GM21717 (cell line): ENCODE data around the gene SSTR3.
"Not testable (repeated sequence)": the region's sequence is repeated elsewhere in the genome, so short reads cannot be mapped to it uniquely, and the experiment has no call there.

Experiments used
- ATAC-seq: cut with Tn5 transposase; IDR thresholded peaks from one replicate; pipeline ENCODE4 v1.9.1; 2021; ENCODE audit warnings: mild to moderate bottlenecking, moderate library complexity; ENCODE audit not compliant: unreplicated experiment

SSTR3 gene

DNA sequence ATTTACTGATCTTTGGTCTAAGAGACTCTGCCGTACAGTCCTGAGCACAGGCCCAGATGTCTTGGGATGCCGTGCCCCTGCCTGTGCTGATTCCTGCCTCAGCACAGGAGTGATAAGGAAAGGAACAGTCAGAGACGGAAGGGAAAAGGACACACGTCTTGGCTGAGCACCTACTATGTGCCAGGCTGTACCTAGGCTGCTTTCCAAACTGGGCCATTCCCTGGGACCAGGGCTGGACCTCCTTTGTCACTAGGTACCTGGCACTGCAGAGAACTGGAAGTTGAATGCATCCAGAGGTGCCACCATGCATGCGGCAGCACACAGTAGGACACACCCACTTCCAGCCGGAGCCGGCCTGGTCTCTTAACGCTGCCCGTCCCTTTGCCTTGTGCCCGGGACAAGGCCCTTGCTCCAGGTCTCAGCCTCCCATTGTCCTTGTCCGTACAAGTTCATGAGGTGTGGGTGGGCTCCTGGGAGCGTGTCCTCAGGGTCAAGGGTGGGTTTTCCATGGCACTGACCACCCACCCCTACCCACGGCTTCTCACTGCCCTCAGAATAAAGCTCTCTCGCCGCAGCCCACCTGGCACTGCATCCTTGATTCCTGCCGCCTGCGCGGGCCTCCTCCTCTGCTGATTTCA, 1.1 kb upstream of the SSTR3 start:
- no peak for ATAC-seq

DNA sequence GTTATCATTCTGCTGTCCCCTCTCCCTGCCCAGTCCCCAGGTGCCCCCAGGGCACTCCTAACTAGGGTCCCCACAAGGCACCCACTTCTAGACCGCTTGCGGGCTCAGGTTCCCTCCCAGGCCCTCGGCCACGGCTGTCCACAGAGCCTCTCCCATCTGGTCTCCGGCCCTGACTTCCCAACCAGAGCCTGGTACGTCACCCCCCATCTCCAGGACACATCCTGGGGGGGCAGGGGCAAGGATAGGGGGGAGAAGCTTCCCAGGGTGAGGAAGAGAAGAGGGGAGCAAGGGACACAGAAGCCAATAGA, 457 bp downstream of the SSTR3 start:
- ATAC-seq = no peak

DNA sequence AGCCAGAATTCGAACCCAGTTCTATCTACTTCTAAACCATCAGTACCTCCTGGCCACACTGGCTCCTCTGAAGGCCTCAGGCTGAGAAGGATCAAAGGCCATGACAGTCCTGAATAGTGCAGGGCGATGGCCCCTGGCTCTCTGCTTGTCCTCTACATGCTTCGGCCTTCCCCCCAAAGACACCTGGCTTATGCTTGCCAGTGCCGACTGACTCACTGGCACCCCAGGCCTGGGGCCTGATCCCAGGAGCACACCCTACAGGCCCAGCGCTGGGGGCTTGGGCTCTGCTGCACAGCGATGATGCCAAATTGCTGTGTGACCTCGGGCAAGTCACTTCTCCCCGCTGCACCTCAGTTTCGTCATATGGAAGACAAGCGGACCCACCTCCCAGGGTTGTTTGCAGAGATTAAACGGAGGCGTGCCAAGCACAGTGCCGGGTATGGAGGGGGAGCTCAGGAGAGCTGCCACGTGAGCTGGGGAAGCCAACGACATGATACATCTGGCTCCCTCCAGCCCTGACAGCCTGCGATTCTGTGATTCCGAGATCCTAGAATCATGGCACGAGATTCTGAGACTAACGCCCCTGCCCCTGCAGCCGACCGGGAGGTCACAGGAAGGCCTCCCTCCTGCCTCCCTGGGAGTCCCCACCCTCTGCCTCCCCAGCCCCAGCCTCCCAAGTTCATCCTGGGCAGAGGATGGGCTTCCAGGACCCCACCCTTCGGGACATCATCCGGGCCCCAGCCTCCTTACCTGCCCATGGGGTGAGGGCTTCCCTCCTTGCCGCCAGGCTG, 1.0 kb downstream of the SSTR3 start:
- no peak for ATAC-seq

- no peak for ATAC-seq
Observed at GRCh38 chr22:37210041-37210803, 2.1 kb downstream of the SSTR3 start.

DNA sequence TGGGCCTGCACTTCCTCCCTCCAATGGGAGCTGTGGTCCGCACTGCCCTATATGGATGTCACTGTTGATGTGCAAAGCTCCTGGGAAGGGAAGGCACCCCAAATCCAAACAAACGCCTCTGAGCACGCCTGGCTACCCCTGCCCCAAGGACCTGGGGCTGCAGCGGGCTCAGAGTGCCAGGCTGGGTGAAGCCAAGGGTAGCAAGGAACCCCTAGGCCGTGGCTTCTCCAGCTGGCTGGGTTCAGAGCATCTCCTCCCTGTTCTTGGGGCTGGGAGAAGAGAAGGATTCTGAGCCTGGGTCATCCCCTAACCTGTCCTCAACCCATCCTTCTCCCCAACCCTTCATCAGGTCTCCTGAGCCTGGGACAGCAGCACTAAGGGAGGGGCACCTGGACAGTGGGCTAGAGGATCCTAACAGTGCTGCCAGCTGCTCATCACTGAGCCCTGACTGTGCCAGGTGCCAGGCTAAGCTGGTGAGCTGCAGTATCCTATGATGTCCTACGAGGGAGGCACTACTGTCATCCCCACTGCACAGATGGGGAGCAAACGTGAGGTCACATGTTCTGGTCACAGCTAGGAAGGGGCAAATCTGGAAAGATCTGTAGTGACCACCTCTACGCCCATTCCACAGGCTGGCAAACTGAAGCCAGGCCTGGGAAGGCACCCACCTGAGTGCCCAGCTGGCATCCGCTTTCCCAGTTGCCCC, 3.0 kb downstream of the SSTR3 start:
- ATAC-seq = no peak

DNA sequence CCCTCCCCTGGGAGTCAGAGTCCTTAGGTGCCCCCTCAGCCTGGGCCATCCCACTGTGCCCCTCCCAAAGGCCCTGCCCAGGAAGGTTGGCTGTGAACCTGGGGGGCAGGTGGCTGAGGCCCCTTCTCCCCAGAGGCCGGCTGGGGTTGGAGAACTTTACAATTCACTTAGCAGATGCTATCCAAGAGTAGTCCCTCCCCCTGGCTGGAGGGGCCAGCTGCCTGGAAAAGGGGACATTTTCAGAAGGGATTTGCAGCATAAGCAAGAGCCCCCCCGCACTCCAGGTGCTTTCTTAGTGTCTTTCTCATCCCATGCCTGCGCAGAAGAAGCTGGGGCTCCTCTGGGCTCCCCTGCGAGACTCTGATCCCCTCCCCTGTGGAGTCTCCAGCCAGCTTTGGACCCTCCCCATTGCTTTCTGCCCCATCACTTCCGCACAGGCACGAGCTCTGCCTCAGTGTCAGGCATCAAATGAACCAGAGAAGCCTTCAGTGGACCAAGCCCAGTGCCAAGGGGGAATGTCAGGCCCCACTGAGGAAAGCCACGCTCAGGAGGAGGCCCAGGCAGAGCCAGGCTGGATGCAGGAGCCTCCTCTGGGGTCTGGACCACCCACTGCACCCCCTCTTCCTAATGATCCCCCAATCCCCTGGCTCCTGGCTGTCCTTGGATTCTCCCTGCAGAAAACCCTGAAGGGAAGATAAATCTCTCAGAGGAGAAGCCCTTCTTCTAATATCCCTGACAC, 3.7 kb downstream of the SSTR3 start:
- no peak for ATAC-seq

GRCh38 chr22:37207981-37208380, 4.3 kb downstream of the SSTR3 start:
- no peak for ATAC-seq

DNA sequence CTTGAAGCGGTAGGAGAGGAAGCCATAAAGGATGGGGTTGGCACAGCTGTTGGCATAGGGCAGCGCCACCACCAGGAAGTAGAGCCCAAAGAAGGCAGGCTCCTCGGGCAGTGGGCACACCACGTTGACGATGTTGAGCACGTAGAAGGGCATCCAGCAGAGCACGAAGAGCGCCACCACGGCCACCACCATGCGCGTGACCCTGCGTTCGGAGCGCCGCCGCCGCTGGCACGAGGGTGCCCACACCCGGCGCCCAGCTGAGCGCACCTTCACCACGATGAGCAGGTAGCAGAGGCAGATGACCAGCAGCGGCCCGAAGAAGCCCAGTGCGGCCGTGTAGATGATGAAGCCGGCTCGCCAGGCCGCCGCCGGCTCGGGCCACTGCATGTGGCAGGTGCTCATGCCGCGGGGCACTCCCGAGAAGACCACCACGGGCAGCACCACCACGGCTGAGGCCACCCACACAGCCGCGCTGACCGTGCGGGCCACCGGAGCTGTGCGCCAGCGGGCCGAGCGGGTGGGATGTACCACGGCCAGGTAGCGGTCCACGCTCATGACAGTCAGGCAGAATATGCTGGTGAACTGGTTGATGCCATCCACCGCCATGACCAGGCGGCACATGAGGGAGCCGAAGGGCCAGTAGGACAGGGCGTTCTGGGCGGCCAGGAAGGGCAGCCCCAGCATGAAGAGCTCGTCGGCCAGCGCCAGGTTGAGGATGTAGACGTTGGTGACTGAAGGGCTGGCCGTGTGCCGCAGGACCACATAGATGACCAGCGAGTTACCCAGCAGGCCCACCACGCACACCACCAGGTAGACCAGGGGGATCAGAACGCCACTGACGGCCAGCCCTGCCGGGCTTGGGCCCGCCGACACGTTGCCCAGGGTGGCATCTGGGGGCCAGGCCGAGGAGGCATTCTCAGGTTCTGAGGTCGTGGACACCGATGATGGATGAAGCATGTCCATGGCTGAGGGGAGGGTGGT, 5.1 kb downstream of the SSTR3 start:
- no peak for ATAC-seq

GRCh38 chr22:37206118-37206840, 6.0 kb downstream of the SSTR3 start:
- no peak for ATAC-seq

- ATAC-seq = no peak
Observed at GRCh38 chr22:37205046-37205445, 7.2 kb downstream of the SSTR3 start.

DNA sequence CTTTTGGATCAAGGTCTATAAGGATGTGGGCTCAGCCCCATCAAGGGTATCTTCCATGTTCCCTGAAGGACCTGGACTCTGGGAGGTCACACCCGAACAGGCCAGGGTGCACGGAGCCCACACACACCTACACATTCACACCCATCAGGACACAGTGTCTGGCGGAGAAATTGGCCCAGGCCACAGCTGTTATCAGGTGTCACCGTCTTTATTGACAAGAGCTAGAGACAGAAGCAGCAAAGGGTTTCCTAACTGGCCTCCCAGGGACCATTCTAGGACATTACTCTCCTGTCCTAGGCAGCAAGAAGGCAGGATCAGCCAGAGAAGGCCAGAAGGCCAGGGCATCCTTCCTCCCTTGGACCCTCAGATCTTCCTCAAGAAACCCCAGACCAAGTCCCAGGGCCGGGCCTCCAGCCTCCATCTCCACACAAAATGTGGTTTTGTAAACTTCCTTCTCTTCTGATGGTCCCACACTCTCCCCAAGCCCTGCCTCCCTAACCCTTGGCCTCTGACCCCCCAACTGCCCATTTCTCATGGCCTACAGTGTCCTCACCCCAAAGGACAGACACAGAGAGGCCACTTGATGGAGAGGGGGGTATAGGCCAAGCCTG, 8.1 kb downstream of the SSTR3 start:
- ATAC-seq = no peak

GRCh38 chr22:37203354-37204044, 8.8 kb downstream of the SSTR3 start:
- ATAC-seq = no peak

DNA sequence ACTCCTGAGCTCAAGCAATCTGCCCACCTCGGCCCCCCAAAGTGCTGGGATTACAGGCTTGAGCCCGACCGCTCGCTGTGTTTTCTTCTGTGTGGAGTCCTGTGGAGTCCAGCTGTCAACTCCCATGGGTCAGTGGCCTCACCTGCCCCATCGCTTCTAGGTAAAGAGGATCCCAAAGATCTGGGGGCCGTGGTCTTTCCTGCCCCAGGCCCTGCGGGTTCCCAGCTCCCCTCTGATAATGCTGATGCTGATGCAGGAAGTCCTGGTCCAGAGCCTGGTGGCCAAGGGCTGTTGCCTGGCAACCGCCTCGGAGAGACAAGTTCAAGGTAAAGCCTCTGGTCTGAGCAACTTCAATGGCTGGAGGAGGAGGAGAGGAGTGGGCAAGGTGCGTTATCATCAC, 9.6 kb downstream of the SSTR3 start:
- no peak for ATAC-seq

- no peak for ATAC-seq
Observed at GRCh38 chr22:37202001-37202555, 10.2 kb downstream of the SSTR3 start.

DNA sequence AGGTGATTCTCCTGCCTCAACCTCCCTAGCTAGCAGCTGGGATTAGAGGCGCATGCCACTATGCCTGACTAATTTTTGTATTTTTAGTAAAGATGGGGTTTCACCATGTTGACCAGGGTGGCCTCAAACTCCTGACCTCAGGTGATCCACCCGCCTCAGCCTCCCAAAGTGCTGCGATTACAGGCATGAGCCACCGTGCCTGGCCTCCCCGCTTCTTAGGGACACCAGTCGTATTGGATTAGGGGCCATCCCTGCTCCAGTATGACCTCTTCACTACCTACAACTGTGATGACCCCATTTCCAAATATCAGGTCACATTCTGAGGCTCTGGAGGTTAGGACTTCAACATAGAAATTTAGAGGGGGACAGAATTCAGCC, 10.8 kb downstream of the SSTR3 start:
- not testable (repeated sequence) for ATAC-seq

DNA sequence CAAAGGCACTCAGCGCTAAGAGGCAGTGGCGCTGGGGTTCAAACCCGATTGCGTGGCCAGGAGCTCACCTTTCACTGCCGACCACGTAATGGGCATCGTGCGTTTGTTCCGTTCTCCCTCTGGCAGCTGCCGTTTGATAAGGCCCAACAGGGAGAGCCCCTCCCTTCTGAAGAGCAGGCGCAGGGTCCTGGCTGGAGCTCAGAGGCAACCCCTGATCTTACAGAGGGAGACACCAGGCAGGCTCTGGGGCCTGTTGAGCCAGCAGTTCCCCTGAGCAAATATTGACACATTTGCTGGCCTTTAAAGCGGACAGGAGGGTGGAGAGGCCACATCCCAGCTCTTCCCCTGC, 12.5 kb downstream of the SSTR3 start:
- no peak for ATAC-seq

DNA sequence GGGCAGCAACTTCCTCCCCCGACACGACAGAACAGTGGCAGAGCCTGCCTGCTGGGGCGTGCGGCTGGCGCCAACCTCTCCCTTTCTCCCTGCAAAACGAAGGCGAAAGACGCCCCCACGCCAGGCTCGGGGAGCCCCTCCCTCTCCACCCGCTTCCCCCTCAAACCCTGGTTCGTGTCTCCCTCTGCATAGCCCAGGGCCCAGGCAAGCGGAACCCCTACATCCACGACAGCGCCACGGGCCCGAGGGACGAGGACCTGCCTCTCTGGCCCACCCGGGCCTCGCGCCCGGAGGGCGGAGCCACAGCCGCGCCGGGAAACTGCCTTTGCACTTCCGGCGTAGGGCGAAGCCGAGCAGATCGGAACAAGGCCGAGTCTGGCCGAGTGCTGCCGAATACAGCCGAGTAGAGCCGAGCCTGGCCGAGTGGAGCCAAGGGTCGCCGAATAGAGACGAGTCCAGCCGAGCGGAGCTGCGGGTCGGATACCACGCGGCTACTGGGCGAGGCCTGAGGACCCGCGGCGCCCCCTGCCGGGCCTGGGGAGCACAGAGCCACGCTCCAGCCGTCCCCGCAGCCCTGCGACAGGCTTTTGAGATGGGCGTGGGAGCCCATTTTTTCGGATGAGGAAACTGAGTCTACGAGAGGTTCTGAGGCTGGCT, 13.0 kb downstream of the SSTR3 start:
- peak; percentile 79 for ATAC-seq
